Astrocyte of the cerebellum (primary cell): ENCODE data around the gene SCGB1D1.
"Not testable (repeated sequence)": the region's sequence is repeated elsewhere in the genome, so short reads cannot be mapped to it uniquely, and the experiment has no call there.

ENCODE experiments used
- DNase-seq: peaks from one replicate; pipeline ENCODE4 v3.0.0-alpha.2; 2011; ENCODE audit warnings: low read depth
- H3K4me3 ChIP-seq: 2 replicates; pipeline ENCODE4 v1.5.1; 2011; ENCODE audit warnings: mild to moderate bottlenecking, low read depth, low read length, moderate library complexity
- CTCF ChIP-seq: IDR thresholded peaks from 2 replicates; pipeline ENCODE4 v1.5.1; 2012; ENCODE audit warnings: low read length, low read depth, moderate library complexity, mild to moderate bottlenecking; ENCODE audit errors: missing control alignments
- in situ Hi-C: cut with HindIII; loops from 2 replicates; pipeline ENCODE4 v1.10.0; 2017; ENCODE audit warnings: low sequenced_read_pairs

Gene SCGB1D1

GRCh38 chr11:62179995-62180394, 10.0 kb upstream of the SCGB1D1 start:
- no peak for DNase-seq
- no peak overlapping the region for H3K4me3 ChIP-seq
- TF ChIP-seq CTCF, result no peak
- in situ Hi-C loops, result no loop called here

GRCh38 chr11:62181097-62181496, 8.9 kb upstream of the SCGB1D1 start:
- DNase-seq, result no peak
- TF ChIP-seq CTCF, result no peak
- H3K4me3 ChIP-seq, result no peak overlapping the region
- in situ Hi-C loops, result no loop called here

- no peak for DNase-seq
- in situ Hi-C loops, result no loop called here
- H3K4me3 ChIP-seq, result no peak overlapping the region
- TF ChIP-seq CTCF, result no peak
These were observed 7.7 kb upstream of the SCGB1D1 start for GRCh38 chr11:62182147-62182891.

GRCh38 chr11:62186195-62186594, 3.8 kb upstream of the SCGB1D1 start:
- H3K4me3 ChIP-seq, result no peak overlapping the region
- DNase-seq, result no peak
- TF ChIP-seq CTCF, result no peak
- in situ Hi-C loops, result no loop called here

- in situ Hi-C loops, result loop anchor here (10.0 kb wide), 1 partner anchor 171 kb away; no protein-coding TSS in a partner anchor
These were observed 3.9 kb downstream of the SCGB1D1 start for GRCh38 chr11:62193952-62194351.

DNA sequence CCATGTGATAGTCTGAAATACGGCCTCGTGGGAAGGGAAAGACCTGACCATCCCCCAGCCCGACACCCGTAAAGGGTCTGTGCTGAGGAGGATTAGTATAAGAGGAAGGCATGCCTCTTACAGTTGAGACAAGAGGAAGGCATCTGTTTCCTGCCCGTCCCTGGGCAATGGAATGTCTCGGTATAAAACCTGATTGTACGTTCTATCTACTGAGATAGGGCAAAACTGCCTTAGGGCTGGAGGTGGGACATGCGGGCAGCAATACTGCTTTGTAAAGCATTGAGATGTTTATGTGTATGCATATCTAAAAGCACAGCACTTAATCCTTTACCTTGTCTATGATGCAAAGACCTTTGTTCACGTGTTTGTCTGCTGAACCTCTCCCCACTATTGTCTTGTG, 5.0 kb downstream of the SCGB1D1 start:
- not testable (repeated sequence) for DNase-seq, H3K4me3 ChIP-seq
- in situ Hi-C loops, result loop anchor here (5.0 to 10.0 kb wide), 2 partner anchors 33 to 170 kb away; no protein-coding TSS in a partner anchor

More at GRCh38 chr11:62193952-62194351, 3.9 kb downstream of the SCGB1D1 start:
- H3K4me3 ChIP-seq, result no peak overlapping the region
- no peak for TF ChIP-seq CTCF
- DNase-seq, result no peak

DNA sequence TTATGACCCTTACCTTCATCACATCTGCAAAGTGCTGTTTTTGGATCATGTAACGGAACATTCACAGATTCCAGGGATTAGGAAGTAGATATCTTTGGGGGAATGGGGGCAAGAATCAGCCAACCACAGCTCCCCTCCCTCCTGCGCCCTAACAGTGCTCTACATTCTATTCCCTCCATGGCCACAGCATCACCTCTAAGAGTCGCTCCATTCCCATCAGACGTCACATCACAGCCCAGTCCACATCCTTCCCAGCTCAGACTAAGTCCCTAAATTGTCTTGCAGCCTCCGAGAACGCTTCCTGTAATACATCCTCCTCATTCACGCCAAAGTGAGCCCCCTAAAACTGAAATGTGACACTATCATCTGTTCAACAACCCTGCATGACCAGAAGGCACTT, 5.9 kb downstream of the SCGB1D1 start:
- DNase-seq, result no peak
- in situ Hi-C loops, result loop anchor here (5.0 to 10.0 kb wide), 2 partner anchors 34 to 169 kb away; no protein-coding TSS in a partner anchor
- H3K4me3 ChIP-seq, result no peak overlapping the region
- no peak for TF ChIP-seq CTCF

GRCh38 chr11:62197400-62197799, 7.4 kb downstream of the SCGB1D1 start:
- not testable (repeated sequence) for H3K4me3 ChIP-seq, DNase-seq
- in situ Hi-C loops, result loop anchor here (5.0 to 10.0 kb wide), 2 partner anchors 35 to 167 kb away; no protein-coding TSS in a partner anchor
